HepG2 (cell line): ENCODE measurements around the gene IQGAP2. TPM values are rescaled to one million over a fixed set of nuclear protein-coding genes. Genes with fewer than 3 reads are reported as not detected.
A peak's percentile ranks its signal among the peaks of the same experiment; 100 is the strongest.

ENCODE experiments used
- ATF1 ChIP-seq: IDR thresholded peaks from 2 replicates; pipeline ENCODE4 v1.6.1; 2016; ENCODE audit warnings: mild to moderate bottlenecking, control low read depth
- CTCF ChIP-seq: sonication (generic); formaldehyde crosslinking; IDR thresholded peaks from 2 replicates; pipeline ENCODE4 v1.5.0; 2020; ENCODE audit warnings: mild to moderate bottlenecking, missing genetic modification reagents, moderate library complexity
- GATAD2A ChIP-seq: IDR thresholded peaks from 2 replicates; pipeline ENCODE4 v1.6.1; 2016
- HNRNPK ChIP-seq: fragments of 200-400 bp; formaldehyde crosslinking; IDR thresholded peaks from 2 replicates; pipeline ENCODE4 v1.6.1; 2018; ENCODE audit warnings: low read length, low read depth, moderate library complexity, mild to moderate bottlenecking; ENCODE audit not compliant: poor library complexity, severe bottlenecking
- IRF2 ChIP-seq: IDR thresholded peaks from 2 replicates; pipeline ENCODE4 v1.6.1; 2018; ENCODE audit warnings: missing genetic modification reagents, missing compliant biosample characterization
- NCOR1 ChIP-seq: fragments of 200-600 bp; sonication (generic); IDR thresholded peaks from 2 replicates; pipeline ENCODE4 v1.7.0; 2017; ENCODE audit warnings: antibody characterized with exemption, low read length, borderline replicate concordance
- NFIB ChIP-seq: sonication (generic); formaldehyde crosslinking; IDR thresholded peaks from 2 replicates; pipeline ENCODE4 v1.9.0; 2021; ENCODE audit warnings: missing genetic modification reagents, mild to moderate bottlenecking, borderline replicate concordance
- NR2F1 ChIP-seq, 2 experiments: fragments of 450-650 bp in 1 of 2; formaldehyde crosslinking in 1 of 2; IDR thresholded peaks; 2 replicates each; pipeline versions ENCODE4 v1.5.0 to v1.6.1; 2016 to 2020; ENCODE audit warnings: mild to moderate bottlenecking in 1 of 2, missing compliant biosample characterization in 1 of 2, missing genetic modification reagents in 1 of 2, moderate library complexity in 1 of 2
- NR3C1 ChIP-seq: sonication (generic); formaldehyde crosslinking; IDR thresholded peaks from 2 replicates; pipeline ENCODE4 v1.4.0; 2020; ENCODE audit warnings: missing genetic modification reagents
- REL ChIP-seq: sonication (generic); formaldehyde crosslinking; conservative IDR thresholded peaks from 2 replicates; pipeline ENCODE4 v1.8.0; 2022; ENCODE audit warnings: mild to moderate bottlenecking, missing genetic modification reagents, moderate library complexity
- SALL2 ChIP-seq: sonication (generic); formaldehyde crosslinking; IDR thresholded peaks from 2 replicates; pipeline ENCODE4 v1.8.1; 2023; ENCODE audit warnings: mild to moderate bottlenecking, missing genetic modification reagents, inconsistent platforms
- TSC22D2 ChIP-seq: sonication (generic); formaldehyde crosslinking; IDR thresholded peaks from 2 replicates; pipeline ENCODE4 v1.5.1; 2020; ENCODE audit warnings: missing genetic modification reagents, mild to moderate bottlenecking, borderline replicate concordance
- UBTF ChIP-seq: sonication (generic); formaldehyde crosslinking; IDR thresholded peaks from 2 replicates; pipeline ENCODE4 v1.4.0; 2020; ENCODE audit warnings: mild to moderate bottlenecking, missing genetic modification reagents
- ZNF224 ChIP-seq: sonication (generic); formaldehyde crosslinking; IDR thresholded peaks from 2 replicates; pipeline ENCODE4 v1.5.0; 2020; ENCODE audit warnings: mild to moderate bottlenecking, missing genetic modification reagents
- ZNF234 ChIP-seq: sonication (generic); formaldehyde crosslinking; conservative IDR thresholded peaks from 2 replicates; pipeline ENCODE4 v1.5.1; 2020; ENCODE audit warnings: mild to moderate bottlenecking, missing genetic modification reagents
- ZNF30 ChIP-seq: sonication (generic); formaldehyde crosslinking; IDR thresholded peaks from 2 replicates; pipeline ENCODE4 v1.5.0; 2020; ENCODE audit warnings: mild to moderate bottlenecking, missing genetic modification reagents
- ZNF333 ChIP-seq: sonication (generic); formaldehyde crosslinking; IDR thresholded peaks from 2 replicates; pipeline ENCODE4 v1.4.0; 2020; ENCODE audit warnings: mild to moderate bottlenecking, missing genetic modification reagents, borderline replicate concordance
- ZNF362 ChIP-seq: sonication (generic); formaldehyde crosslinking; IDR thresholded peaks from 2 replicates; pipeline ENCODE4 v1.4.0; 2020; ENCODE audit warnings: missing genetic modification reagents, mild to moderate bottlenecking, borderline replicate concordance
- ZNF549 ChIP-seq: sonication (generic); formaldehyde crosslinking; IDR thresholded peaks from 2 replicates; pipeline ENCODE4 v1.5.0; 2020; ENCODE audit warnings: missing genetic modification reagents
- ZNF556 ChIP-seq: sonication (generic); formaldehyde crosslinking; IDR thresholded peaks from 2 replicates; pipeline ENCODE4 v1.4.0; 2020; ENCODE audit warnings: mild to moderate bottlenecking, missing genetic modification reagents, borderline replicate concordance
- ZNF629 ChIP-seq: sonication (generic); formaldehyde crosslinking; conservative IDR thresholded peaks from 2 replicates; pipeline ENCODE4 v1.5.0; 2020; ENCODE audit warnings: missing genetic modification reagents
- polyA plus RNA-seq, 8 experiments: library from polyadenylated mRNA; depleted of rRNA in 3 of 8; stranded (reverse) in 7 of 8; unstranded in 1 of 8; fragments of >200 nt; fragmentation: Illumina TruSeq in 4 of 8; extraction: Trizol in 4 of 8; gene quantifications; 2 replicates each; pipeline versions ENCODE4 v1.2.1 to v1.2.3, GENCODE V29; 2011 to 2016; ENCODE audit warnings: low read depth in 4 of 8, missing spikeins in 1 of 8, mixed read lengths in 1 of 8; ENCODE audit not compliant: insufficient read depth in 1 of 8
- total RNA-seq, 5 experiments: library from RNA; depleted of rRNA; stranded (reverse); fragments of >200 nt; fragmentation: Illumina TruSeq; extraction: Trizol; gene quantifications; 2 replicates each; pipeline ENCODE4 v1.2.3, GENCODE V29; 2016; ENCODE audit warnings: low read depth in 1 of 5

The IQGAP2 gene
- total and polyA plus RNA-seq, 2 of the 13 experiments (the other 11 are each of a cell fraction or from before 2014, with no cell fraction given): 35.2 to 83.3 TPM

- TF ChIP-seq ZNF362 (CRISPR knock-in tag) (no peak; the same call in 1 of the 2 replicates), ZNF549 (CRISPR knock-in tag) (no peak), ZNF30 (CRISPR knock-in tag) (no peak), UBTF (CRISPR knock-in tag) (peak; percentile 83), ATF1 (no peak), ZNF224 (no peak), CTCF (peak; percentile 58), IRF2 (CRISPR knock-in tag) (no peak), ZNF333 (CRISPR knock-in tag) (0 out of 2 replicates have a peak, but pooled peaks have one; percentile 18), NCOR1 (no peak), REL (CRISPR knock-in tag) (no peak), NR3C1 (CRISPR knock-in tag) (no peak), GATAD2A (no peak), HNRNPK (peak; percentile 54), ZNF556 (CRISPR knock-in tag) (peak; percentile 86), NFIB (no peak), NR2F1 (CRISPR knock-in tag; IDR thresholded peaks at IDR 0.05) (no peak), ZNF234 (CRISPR knock-in tag) (0 out of 2 replicates have a peak, but pooled peaks have one; percentile 32), TSC22D2 (CRISPR knock-in tag) (no peak), ZNF629 (0 out of 2 replicates have a peak, but pooled peaks have one; percentile 9), SALL2 (CRISPR knock-in tag) (0 out of 2 replicates have a peak, but pooled peaks have one; percentile 42)
Measured at GRCh38 chr5:76715736-76716455, 312.8 kb downstream of the IQGAP2 start, which contains the start of gene F2R (continued).
